ENCODE results near the gene TSHR.
A peak's percentile ranks its signal among the peaks of the same experiment; 100 is the strongest.

Gene TSHR

DNA sequence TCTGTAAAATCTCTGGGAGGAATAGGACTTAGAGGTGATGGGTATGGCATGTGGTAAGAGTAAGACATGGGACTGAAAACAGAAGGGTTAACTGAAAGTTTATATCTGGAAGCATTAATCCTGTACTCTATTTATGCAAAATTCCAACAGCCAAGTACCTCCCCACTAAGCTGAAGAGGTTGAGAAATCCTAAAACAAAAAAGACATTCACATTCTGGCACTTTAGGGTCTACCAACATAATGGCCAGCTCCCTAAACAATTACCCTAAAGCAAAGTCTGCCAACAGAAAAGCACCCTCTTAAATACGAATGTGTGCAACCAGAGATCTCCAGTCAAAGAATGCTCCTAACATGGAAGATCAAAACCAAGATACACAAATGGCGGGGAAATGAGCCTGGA lies 178.0 kb downstream of the TSHR start:
- no peaks in the 10 kb centered on the region for H3K36me3 ChIP-seq (ENCODE audit: control insufficient read depth, insufficient read depth, low read length)
- no peak overlapping the region for H3K23ac ChIP-seq (ENCODE audit: low read length)
- peaks cover 2% of the 10 kb centered on the region for H3K27me3 ChIP-seq (ENCODE audit: insufficient read depth, low read length, poor library complexity)
- no peaks in the 10 kb centered on the region for H3K79me1 ChIP-seq (ENCODE audit: low read length)
- no peak overlapping the region for H2BK15ac ChIP-seq (replicated peaks; ENCODE audit: low read depth)
- no peak overlapping the region for H3K56ac ChIP-seq (ENCODE audit: low read length)
- H3K27ac ChIP-seq (ENCODE audit: low read depth, low read length): no peak overlapping the region
- H4K8ac ChIP-seq (ENCODE audit: low read depth, low read length): no peak overlapping the region
- H2BK5ac ChIP-seq (ENCODE audit: low read length): no peak overlapping the region
- no peak overlapping the region for H3K18ac ChIP-seq (ENCODE audit: low read length)
- no peak overlapping the region for H3K4me3 ChIP-seq (ENCODE audit: low read length)
- no peak overlapping the region for H3K4ac ChIP-seq (ENCODE audit: low read depth, low read length)
- no peak overlapping the region for H3K4me2 ChIP-seq (ENCODE audit: low read length)
- no peak overlapping the region for H4K5ac ChIP-seq (ENCODE audit: low read length)
- H2AK5ac ChIP-seq (ENCODE audit: low read length): no peak overlapping the region
- H2BK120ac ChIP-seq (ENCODE audit: low read depth, low read length): no peak overlapping the region
- H3K4me1 ChIP-seq (ENCODE audit: control insufficient read depth, low read depth, low read length): no peaks in the 10 kb centered on the region
- WGBS (ENCODE audit: extremely low coverage, insufficient coverage, low lambda C conversion rate): no CpG with 5 or more reads among the region's 2 CpGs
- no peak overlapping the region for H3K9ac ChIP-seq (ENCODE audit: low read length)
- DNase-seq: no peak
- no peaks in the 10 kb centered on the region for H3K79me2 ChIP-seq (ENCODE audit: control insufficient read depth, insufficient read depth, low read length)

DNA sequence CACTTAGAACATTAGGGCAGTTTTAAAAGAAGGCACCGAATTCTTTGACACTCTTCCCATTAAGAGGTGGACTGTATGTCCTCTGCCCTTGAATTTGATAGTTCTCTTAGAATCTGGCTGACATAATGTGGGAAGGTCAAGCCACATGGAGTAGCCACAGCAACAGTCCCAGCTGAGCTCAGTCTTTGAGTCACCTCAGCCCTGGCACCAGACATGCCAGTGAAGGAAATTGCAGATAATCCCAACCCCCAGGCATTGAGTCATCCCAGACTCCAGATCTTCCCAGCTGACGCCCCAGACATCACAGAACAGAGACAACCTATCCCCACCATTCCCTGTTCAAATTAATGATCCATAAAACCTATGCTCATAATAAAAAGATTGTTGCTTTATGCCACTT lies 181.9 kb downstream of the TSHR start:
- Histone ChIP-seq H3K27me3 (ENCODE audit: insufficient read depth, low read length, poor library complexity) (peaks cover 2% of the 10 kb centered on the region), H4K5ac (ENCODE audit: low read length) (no peak overlapping the region), H3K4ac (ENCODE audit: low read depth, low read length) (no peak overlapping the region), H3K27ac (ENCODE audit: low read depth, low read length) (no peak overlapping the region), H2BK5ac (ENCODE audit: low read length) (no peak overlapping the region), H3K4me1 (ENCODE audit: control insufficient read depth, low read depth, low read length) (no peaks in the 10 kb centered on the region), H3K4me2 (ENCODE audit: low read length) (no peak overlapping the region), H4K8ac (ENCODE audit: low read depth, low read length) (no peak overlapping the region), H3K56ac (ENCODE audit: low read length) (no peak overlapping the region), H3K9ac (ENCODE audit: low read length) (no peak overlapping the region), H3K79me1 (ENCODE audit: low read length) (no peaks in the 10 kb centered on the region), H3K23ac (ENCODE audit: low read length) (no peak overlapping the region), H3K18ac (ENCODE audit: low read length) (no peak overlapping the region), H2BK15ac (replicated peaks; ENCODE audit: low read depth) (no peak overlapping the region), H3K79me2 (ENCODE audit: control insufficient read depth, insufficient read depth, low read length) (no peaks in the 10 kb centered on the region), H3K4me3 (ENCODE audit: low read length) (no peak overlapping the region), H3K36me3 (ENCODE audit: control insufficient read depth, insufficient read depth, low read length) (no peaks in the 10 kb centered on the region), H2AK5ac (ENCODE audit: low read length) (no peak overlapping the region), H2BK120ac (ENCODE audit: low read depth, low read length) (no peak overlapping the region)
- WGBS (ENCODE audit: extremely low coverage, insufficient coverage, low lambda C conversion rate): no CpG with 5 or more reads among the region's 2 CpGs
- peak; percentile 31 for DNase-seq

DNA sequence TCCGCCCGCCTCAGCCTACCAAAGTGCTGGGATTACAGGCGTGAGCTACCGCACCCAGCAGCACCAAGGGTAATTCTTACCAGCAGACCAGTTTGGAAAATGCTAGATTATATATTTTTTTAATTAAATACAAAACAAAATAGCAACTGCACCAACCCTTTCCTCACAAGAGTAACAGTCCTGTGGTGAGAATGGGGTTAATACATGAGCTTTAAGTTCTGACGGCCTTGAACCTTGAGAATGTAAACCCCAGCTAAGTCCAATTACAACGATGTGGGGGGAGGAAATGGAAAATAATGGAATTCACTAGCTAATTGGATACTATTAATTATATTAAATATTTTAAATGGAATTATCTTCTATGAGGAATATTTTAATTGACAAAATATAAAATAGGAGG lies 183.0 kb downstream of the TSHR start:
- Histone ChIP-seq H3K27ac (ENCODE audit: low read depth, low read length) (no peak overlapping the region), H3K79me1 (ENCODE audit: low read length) (no peaks in the 10 kb centered on the region)
- WGBS (ENCODE audit: extremely low coverage, insufficient coverage, low lambda C conversion rate): no CpG with 5 or more reads among the region's 6 CpGs

DNA sequence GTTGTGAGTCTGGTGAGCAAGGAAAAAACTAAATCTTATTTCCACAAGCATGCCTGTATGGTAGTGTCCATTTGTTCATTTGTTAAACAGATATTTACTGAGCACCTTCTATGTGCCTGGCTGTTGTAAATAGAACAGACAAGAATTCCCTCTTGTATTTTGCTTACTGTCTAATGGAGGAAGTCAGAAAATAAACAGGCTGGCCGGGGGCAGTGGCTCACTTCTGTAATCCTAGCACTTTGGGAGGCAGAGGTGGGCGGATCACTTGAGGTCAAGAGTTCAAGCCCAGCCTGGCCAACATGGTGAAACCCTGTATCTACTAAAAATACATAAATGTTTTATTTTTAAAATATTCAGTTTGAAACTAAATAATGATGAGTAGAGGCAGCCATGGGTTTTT lies 186.0 kb downstream of the TSHR start:
- no peak overlapping the region for H3K4me2 ChIP-seq (ENCODE audit: low read length)
- H3K18ac ChIP-seq (ENCODE audit: low read length): no peak overlapping the region
- no peaks in the 10 kb centered on the region for H3K4me1 ChIP-seq (ENCODE audit: control insufficient read depth, low read depth, low read length)
- H3K79me2 ChIP-seq (ENCODE audit: control insufficient read depth, insufficient read depth, low read length): no peaks in the 10 kb centered on the region
- no peak overlapping the region for H4K5ac ChIP-seq (ENCODE audit: low read length)
- no peak overlapping the region for H3K9ac ChIP-seq (ENCODE audit: low read length)
- no peaks in the 10 kb centered on the region for H3K36me3 ChIP-seq (ENCODE audit: control insufficient read depth, insufficient read depth, low read length)
- no peak overlapping the region for H3K23ac ChIP-seq (ENCODE audit: low read length)
- H4K8ac ChIP-seq (ENCODE audit: low read depth, low read length): no peak overlapping the region
- no peak overlapping the region for H3K4me3 ChIP-seq (ENCODE audit: low read length)
- no peak overlapping the region for H3K56ac ChIP-seq (ENCODE audit: low read length)
- no peak overlapping the region for H2BK15ac ChIP-seq (replicated peaks; ENCODE audit: low read depth)
- H2BK5ac ChIP-seq (ENCODE audit: low read length): no peak overlapping the region
- no peak overlapping the region for H2AK5ac ChIP-seq (ENCODE audit: low read length)
- no peaks in the 10 kb centered on the region for H3K79me1 ChIP-seq (ENCODE audit: low read length)
- H3K4ac ChIP-seq (ENCODE audit: low read depth, low read length): no peak overlapping the region
- no peak overlapping the region for H3K27ac ChIP-seq (ENCODE audit: low read depth, low read length)
- no CpG with 5 or more reads among the region's 2 CpGs for WGBS (ENCODE audit: extremely low coverage, insufficient coverage, low lambda C conversion rate)
- DNase-seq: no peak
- H3K27me3 ChIP-seq (ENCODE audit: insufficient read depth, low read length, poor library complexity): no peaks in the 10 kb centered on the region
- H2BK120ac ChIP-seq (ENCODE audit: low read depth, low read length): no peak overlapping the region

More for the DNA sequence above, 183.0 kb downstream of the TSHR start:
- Histone ChIP-seq H4K5ac (ENCODE audit: low read length) (no peak overlapping the region), H3K27me3 (ENCODE audit: insufficient read depth, low read length, poor library complexity) (peaks cover 2% of the 10 kb centered on the region), H3K4ac (ENCODE audit: low read depth, low read length) (no peak overlapping the region), H4K8ac (ENCODE audit: low read depth, low read length) (no peak overlapping the region), H3K4me2 (ENCODE audit: low read length) (no peak overlapping the region), H3K36me3 (ENCODE audit: control insufficient read depth, insufficient read depth, low read length) (no peaks in the 10 kb centered on the region), H3K9ac (ENCODE audit: low read length) (no peak overlapping the region), H2BK120ac (ENCODE audit: low read depth, low read length) (no peak overlapping the region), H2AK5ac (ENCODE audit: low read length) (no peak overlapping the region), H3K23ac (ENCODE audit: low read length) (no peak overlapping the region), H3K56ac (ENCODE audit: low read length) (no peak overlapping the region), H2BK5ac (ENCODE audit: low read length) (no peak overlapping the region), H3K18ac (ENCODE audit: low read length) (no peak overlapping the region), H3K79me2 (ENCODE audit: control insufficient read depth, insufficient read depth, low read length) (no peaks in the 10 kb centered on the region), H3K4me3 (ENCODE audit: low read length) (no peak overlapping the region), H2BK15ac (replicated peaks; ENCODE audit: low read depth) (no peak overlapping the region), H3K4me1 (ENCODE audit: control insufficient read depth, low read depth, low read length) (no peaks in the 10 kb centered on the region)
- DNase-seq: no peak

DNA sequence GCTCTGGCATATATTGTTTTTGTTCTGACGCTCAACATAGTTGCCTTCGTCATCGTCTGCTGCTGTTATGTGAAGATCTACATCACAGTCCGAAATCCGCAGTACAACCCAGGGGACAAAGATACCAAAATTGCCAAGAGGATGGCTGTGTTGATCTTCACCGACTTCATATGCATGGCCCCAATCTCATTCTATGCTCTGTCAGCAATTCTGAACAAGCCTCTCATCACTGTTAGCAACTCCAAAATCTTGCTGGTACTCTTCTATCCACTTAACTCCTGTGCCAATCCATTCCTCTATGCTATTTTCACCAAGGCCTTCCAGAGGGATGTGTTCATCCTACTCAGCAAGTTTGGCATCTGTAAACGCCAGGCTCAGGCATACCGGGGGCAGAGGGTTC lies 188.4 kb downstream of the TSHR start:
- Histone ChIP-seq H3K9ac (ENCODE audit: low read length) (no peak overlapping the region), H2BK15ac (replicated peaks; ENCODE audit: low read depth) (no peak overlapping the region), H3K4me3 (ENCODE audit: low read length) (no peak overlapping the region), H3K79me1 (ENCODE audit: low read length) (no peaks in the 10 kb centered on the region), H3K36me3 (ENCODE audit: control insufficient read depth, insufficient read depth, low read length) (no peaks in the 10 kb centered on the region), H3K4me1 (ENCODE audit: control insufficient read depth, low read depth, low read length) (no peaks in the 10 kb centered on the region), H3K56ac (ENCODE audit: low read length) (no peak overlapping the region), H3K4ac (ENCODE audit: low read depth, low read length) (no peak overlapping the region), H3K4me2 (ENCODE audit: low read length) (no peak overlapping the region), H3K23ac (ENCODE audit: low read length) (no peak overlapping the region), H3K18ac (ENCODE audit: low read length) (no peak overlapping the region), H3K79me2 (ENCODE audit: control insufficient read depth, insufficient read depth, low read length) (no peaks in the 10 kb centered on the region), H2BK120ac (ENCODE audit: low read depth, low read length) (no peak overlapping the region), H2BK5ac (ENCODE audit: low read length) (no peak overlapping the region), H4K8ac (ENCODE audit: low read depth, low read length) (no peak overlapping the region), H3K27ac (ENCODE audit: low read depth, low read length) (no peak overlapping the region), H4K5ac (ENCODE audit: low read length) (no peak overlapping the region), H2AK5ac (ENCODE audit: low read length) (no peak overlapping the region), H3K27me3 (ENCODE audit: insufficient read depth, low read length, poor library complexity) (no peaks in the 10 kb centered on the region)
- no CpG with 5 or more reads among the region's 8 CpGs for WGBS (ENCODE audit: extremely low coverage, insufficient coverage, low lambda C conversion rate)
- DNase-seq: no peak

DNA sequence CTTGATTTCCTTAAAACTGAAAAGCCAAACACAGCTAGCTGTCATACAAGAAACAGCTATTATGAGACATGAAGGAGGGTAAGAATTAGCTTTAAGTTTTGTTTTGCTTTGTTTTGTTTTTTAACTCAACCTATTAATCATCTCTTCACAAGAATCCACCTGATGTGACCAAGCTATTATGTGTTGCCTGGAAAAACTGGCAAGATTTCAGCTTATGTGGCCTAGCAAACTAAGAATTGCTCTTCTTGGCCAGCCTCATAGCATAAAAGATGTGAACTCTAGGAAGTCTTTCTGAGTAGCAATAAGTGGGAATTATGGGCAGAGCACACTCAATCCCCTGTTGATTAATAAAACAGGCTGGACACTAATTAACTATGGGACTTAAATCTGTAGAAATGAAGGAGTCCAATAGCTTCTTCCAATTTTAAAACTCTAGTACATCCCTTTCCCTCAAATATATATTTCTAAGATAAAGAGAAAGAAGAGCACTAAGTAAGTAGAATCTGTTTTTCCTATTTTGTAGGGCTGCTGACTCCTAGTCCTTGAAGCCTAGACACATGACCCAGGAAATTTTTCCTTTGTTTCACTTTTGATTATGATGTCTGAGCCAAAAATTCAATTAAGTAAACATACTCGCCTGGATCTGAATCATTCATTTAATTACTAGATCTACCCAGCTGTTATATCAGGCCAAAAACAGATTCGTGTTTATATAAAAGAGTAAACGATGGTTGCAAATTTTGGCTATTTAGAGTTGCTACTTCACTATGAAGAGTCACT lies 189.6 kb downstream of the TSHR start:
- no CpG with 5 or more reads among the region's 3 CpGs for WGBS (ENCODE audit: extremely low coverage, insufficient coverage, low lambda C conversion rate)

More for the DNA sequence above, 189.6 kb downstream of the TSHR start:
- no peak overlapping the region for H3K4ac ChIP-seq (ENCODE audit: low read depth, low read length)
- no peak overlapping the region for H3K56ac ChIP-seq (ENCODE audit: low read length)
- H2AK5ac ChIP-seq (ENCODE audit: low read length): no peak overlapping the region
- no peaks in the 10 kb centered on the region for H3K27me3 ChIP-seq (ENCODE audit: insufficient read depth, low read length, poor library complexity)
- no peak overlapping the region for H2BK5ac ChIP-seq (ENCODE audit: low read length)
- H3K4me3 ChIP-seq (ENCODE audit: low read length): no peak overlapping the region
- H3K4me1 ChIP-seq (ENCODE audit: control insufficient read depth, low read depth, low read length): no peaks in the 10 kb centered on the region
- H2BK120ac ChIP-seq (ENCODE audit: low read depth, low read length): no peak overlapping the region
- no peaks in the 10 kb centered on the region for H3K36me3 ChIP-seq (ENCODE audit: control insufficient read depth, insufficient read depth, low read length)
- no peaks in the 10 kb centered on the region for H3K79me1 ChIP-seq (ENCODE audit: low read length)
- H4K5ac ChIP-seq (ENCODE audit: low read length): no peak overlapping the region
- H4K8ac ChIP-seq (ENCODE audit: low read depth, low read length): no peak overlapping the region
- no peak overlapping the region for H3K18ac ChIP-seq (ENCODE audit: low read length)
- H3K27ac ChIP-seq (ENCODE audit: low read depth, low read length): no peak overlapping the region
- no peak overlapping the region for H3K9ac ChIP-seq (ENCODE audit: low read length)
- H3K4me2 ChIP-seq (ENCODE audit: low read length): no peak overlapping the region
- no peak overlapping the region for H3K23ac ChIP-seq (ENCODE audit: low read length)
- no peak for DNase-seq
- H2BK15ac ChIP-seq (replicated peaks; ENCODE audit: low read depth): no peak overlapping the region
- H3K79me2 ChIP-seq (ENCODE audit: control insufficient read depth, insufficient read depth, low read length): no peaks in the 10 kb centered on the region

Data from mesendoderm (in vitro differentiated cells).